GM12801 (cell line): Measurements from ENCODE around the gene CKMT2.

ENCODE experiments used
- CTCF ChIP-seq: IDR thresholded peaks from one replicate; pipeline ENCODE4 v1.5.1; 2011; ENCODE audit warnings: control low read depth; ENCODE audit not compliant: insufficient read length; ENCODE audit errors: extremely low read depth

CKMT2 gene

DNA sequence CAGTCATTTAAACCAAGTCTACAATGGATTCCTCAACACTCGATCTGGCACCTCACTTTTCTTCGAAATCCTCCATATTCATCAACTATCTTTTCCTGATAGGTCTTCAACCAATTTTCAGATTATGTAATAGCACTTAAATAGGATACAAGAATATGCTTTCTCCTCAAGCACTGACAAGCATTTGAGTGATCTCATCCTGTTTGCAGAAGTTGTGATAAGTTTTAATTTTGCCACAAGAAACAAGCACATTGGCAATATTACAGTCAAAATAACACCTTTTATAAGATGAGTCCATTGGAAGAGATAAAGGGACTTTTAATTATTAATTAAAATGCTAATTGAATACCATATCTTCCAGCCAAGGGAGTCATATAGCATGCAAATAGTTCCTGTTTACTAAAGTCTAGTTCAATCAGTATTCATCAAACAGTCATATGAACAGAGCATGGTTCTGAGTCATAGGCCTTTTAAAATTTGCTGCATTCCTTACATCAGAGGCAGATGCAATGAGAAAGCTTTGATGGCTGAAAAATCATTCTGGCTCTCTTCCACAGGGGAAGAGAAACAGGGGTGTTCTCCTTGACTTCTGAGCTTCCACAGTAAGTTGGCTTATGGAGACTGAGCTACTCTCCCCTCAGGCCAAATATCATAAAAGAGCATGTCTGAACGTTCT is 35.5 kb downstream of the CKMT2 start:
- TF ChIP-seq CTCF: no peak

DNA sequence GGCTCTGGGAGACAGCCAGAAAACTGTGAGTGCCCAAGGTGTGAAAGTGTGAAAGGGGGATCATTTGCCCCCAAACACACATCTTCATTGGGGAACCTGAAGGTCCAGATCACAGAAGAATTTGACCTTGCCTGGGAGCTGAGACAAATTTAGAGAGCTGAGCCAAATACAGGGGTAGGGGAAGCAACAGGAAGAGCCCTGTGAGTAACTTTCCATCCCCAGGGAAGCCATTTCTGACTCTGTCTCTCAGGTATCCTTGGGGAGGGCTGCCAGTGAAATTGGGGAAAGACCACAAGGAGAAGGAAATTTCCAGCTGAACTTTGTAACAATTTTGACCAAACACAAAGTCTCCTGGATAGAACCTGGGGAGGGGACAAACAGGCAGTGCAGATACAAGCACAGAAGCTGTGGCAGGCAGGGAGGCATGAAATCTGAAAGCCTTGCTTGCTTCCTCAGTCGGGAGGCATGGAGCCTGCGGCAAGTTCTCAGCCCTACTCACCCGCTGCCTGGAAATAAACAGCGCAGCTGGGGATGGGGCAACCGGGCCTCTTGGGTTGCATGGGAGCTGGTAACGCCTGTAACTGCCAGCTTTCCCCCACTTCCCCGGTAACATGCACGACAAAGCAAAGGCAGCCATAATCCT is 36.8 kb downstream of the CKMT2 start:
- no peak for TF ChIP-seq CTCF

DNA sequence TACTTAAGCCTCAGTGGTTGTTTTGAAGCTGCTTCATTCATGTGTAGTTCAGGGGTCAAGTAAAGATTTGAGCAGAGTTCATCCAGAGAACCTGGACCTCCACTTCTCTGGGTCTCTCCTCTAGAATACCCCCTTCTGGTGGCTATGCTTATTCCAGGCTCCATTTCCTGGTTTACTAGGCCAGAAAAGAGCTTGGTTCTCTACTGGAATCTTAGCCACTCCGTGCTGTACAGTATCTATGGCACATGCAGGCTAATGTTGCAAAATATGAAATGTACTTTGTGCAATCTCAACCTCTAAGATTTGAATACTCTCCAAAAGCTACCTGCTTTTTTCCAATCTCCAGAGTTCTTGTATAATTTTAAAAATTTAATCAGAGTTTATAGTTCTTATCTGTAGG is 50.9 kb downstream of the CKMT2 start:
- no peak for TF ChIP-seq CTCF

DNA sequence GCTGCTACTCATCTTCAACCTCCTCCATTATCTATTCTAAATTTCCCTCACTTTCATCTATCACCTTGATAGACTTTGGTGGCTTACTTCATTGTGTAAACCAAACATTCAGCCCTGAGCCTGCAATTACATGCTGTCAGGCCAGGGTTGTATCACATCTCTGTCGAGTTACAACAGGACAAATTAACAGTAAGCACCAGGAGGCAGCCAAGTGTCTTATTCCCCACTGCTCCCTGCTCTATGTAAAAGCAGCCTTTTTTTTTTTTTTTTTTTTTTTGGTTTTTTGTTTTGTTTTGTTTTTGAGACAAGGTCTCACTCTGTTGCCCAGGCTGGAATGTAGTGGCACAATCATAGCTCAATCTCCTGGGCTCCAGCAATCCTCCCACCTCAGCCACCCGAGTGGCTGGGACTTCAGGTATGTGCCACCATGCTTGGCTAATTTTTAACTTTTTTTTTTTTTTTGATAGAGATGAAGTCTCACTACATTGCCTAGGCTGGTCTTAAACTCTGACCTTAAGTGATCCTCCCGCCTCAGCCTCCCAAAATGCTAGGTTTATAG is 53.0 kb downstream of the CKMT2 start:
- TF ChIP-seq CTCF: no peak

GRCh38 chr5:81288021-81288433 is 54.9 kb downstream of the CKMT2 start:
- TF ChIP-seq CTCF: no peak

DNA sequence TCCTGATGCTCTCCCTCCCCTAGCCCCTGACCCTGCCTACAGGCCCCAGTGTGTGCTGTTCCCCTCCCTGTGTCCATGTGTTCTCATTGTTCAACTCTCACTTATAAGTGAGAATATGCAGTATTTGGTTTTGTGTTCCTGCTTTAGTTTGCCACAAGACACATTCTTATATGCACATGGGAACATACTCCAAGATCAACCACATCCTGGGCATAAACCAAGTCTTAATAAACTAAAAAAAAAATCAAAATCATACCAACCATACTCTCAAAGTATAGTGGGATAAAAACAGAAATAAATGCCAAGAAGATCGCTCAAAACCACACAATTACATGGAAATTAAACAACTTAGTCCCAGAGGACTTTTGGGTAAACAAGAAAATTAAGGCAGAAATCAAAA is 57.0 kb downstream of the CKMT2 start:
- TF ChIP-seq CTCF: no peak

DNA sequence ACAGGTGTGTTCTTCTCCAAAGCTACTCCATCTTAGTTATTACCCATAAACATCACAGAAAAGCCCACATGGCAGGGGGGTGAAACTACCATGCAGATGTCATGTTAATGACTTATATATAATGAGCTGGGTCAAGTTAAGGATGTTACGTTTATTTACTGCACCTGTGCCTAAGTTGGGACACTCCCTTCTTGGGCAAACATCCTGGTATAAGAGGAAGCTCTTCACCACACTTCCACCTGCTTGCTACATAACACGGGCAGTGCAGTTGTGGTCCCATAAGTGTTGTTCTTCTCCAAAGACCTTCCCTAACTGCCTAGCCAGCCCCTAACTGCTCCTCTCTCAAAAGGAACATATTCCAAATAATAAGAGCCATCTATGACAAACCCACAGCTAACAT is 59.0 kb downstream of the CKMT2 start:
- no peak for TF ChIP-seq CTCF
